ENCODE results near the gene WNT5B.

DNA sequence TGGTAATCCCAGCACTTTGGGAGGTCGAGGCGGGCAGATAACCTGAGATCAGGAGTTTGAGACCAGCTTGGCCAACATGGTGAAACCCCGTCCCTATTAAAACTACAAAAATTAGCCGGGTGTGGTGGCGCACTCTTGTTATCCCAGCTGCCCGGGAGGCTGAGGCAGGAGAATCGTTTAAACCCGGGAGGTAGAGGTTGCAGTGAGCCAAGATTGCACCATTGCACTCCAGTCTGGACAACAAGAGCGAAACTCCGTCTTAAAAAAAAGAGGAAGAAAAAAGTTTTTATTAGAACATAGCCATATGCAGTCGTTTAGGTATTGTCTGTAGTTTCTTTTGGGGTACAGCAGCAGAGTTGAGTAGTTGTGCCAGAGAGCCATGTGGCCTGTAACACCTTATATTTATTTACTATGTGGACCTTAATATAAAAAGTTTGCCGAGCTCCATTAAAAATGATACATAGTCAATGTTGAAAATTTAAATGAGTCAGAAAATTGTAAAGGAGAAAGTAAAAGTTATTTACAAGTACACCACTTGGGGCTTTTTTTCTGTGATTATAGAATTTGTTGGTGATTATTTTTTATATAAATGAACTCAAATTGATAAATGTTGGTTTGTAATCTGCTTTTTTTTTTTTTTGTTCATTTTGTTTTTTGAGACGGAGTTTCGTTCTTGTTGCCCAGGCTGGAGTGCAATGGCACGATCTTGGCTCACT, 64.0 kb downstream of the WNT5B start:
- TF ChIP-seq, protein P1, sequence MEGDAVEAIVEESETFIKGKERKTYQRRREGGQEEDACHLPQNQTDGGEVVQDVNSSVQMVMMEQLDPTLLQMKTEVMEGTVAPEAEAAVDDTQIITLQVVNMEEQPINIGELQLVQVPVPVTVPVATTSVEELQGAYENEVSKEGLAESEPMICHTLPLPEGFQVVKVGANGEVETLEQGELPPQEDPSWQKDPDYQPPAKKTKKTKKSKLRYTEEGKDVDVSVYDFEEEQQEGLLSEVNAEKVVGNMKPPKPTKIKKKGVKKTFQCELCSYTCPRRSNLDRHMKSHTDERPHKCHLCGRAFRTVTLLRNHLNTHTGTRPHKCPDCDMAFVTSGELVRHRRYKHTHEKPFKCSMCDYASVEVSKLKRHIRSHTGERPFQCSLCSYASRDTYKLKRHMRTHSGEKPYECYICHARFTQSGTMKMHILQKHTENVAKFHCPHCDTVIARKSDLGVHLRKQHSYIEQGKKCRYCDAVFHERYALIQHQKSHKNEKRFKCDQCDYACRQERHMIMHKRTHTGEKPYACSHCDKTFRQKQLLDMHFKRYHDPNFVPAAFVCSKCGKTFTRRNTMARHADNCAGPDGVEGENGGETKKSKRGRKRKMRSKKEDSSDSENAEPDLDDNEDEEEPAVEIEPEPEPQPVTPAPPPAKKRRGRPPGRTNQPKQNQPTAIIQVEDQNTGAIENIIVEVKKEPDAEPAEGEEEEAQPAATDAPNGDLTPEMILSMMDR (conservative IDR thresholded peaks at IDR 0.05; ENCODE audit: low read length) = no peak
- TF ChIP-seq EZH2phosphoT487 (IDR thresholded peaks at IDR 0.05; ENCODE audit: borderline replicate concordance) = no peak

Data from Loucy (cell line).